ENCODE measurements around the gene DIPK1C. TPM values are rescaled to one million over a fixed set of nuclear protein-coding genes. Genes with fewer than 3 reads are reported as not detected.

The DIPK1C gene
- total RNA-seq, 1 experiment from 2014 or later, result 0.26 TPM

- in situ Hi-C loops (cut with HindIII; ENCODE audit: low pct_unique_long_range_greater_than_20kb, low sequenced_read_pairs), result no loop called here
- Histone ChIP-seq H3K9me3 (ENCODE audit: control insufficient read depth, insufficient read depth, low read depth, low read length) (no peaks in the 10 kb centered on the region), H3K27ac (ENCODE audit: low read length) (no peak overlapping the region), H3K27me3 (ENCODE audit: control insufficient read depth, insufficient read depth, low read length) (no peaks in the 10 kb centered on the region), H3K4me1 (ENCODE audit: control insufficient read depth, insufficient read depth, low read length) (no peaks in the 10 kb centered on the region), H3K36me3 (ENCODE audit: control insufficient read depth, insufficient read depth, low read length) (no peaks in the 10 kb centered on the region), H3K4me3 (ENCODE audit: low read depth in 2 of 2, low read length in 2 of 2) (no peak overlapping the region)
- DNase-seq (ENCODE audit: low read depth, low spot score), result no peak
- ChIA-PET POLR2A (no interaction called here), CTCF (no interaction called here)
- TF ChIP-seq REST (IDR thresholded peaks at IDR 0.05; ENCODE audit: insufficient read depth in 1 of 2, low read depth in 2 of 2, low read length in 1 of 2) (no peak), TCF7L2 (IDR thresholded peaks at IDR 0.05; ENCODE audit: low read depth, low read length) (no peak), CTCF (IDR thresholded peaks at IDR 0.05) (no peak), SIN3A (IDR thresholded peaks at IDR 0.05; ENCODE audit: borderline replicate concordance, insufficient read depth, low read depth, low read length) (no peak), POLR2AphosphoS5 (IDR thresholded peaks at IDR 0.05; ENCODE audit: low read depth, low read length) (no peak)
- intact Hi-C loops (cut with micrococcal nuclease; ENCODE audit: unreplicated experiment), result no loop called here
- no TSS peak for BruUV-seq (replicated peaks)
- ATAC-seq, result no peak
Observed at GRCh38 chr18:74445585-74445984, 11.5 kb downstream of the DIPK1C start.

- in situ Hi-C loops (cut with HindIII; ENCODE audit: low pct_unique_long_range_greater_than_20kb, low sequenced_read_pairs) (no loop called here), intact Hi-C loops (cut with micrococcal nuclease; ENCODE audit: unreplicated experiment) (no loop called here)
- no peak for TF ChIP-seq REST (IDR thresholded peaks at IDR 0.05; ENCODE audit: insufficient read depth in 1 of 2, low read depth in 2 of 2, low read length in 1 of 2)
- TF ChIP-seq POLR2AphosphoS5 (IDR thresholded peaks at IDR 0.05; ENCODE audit: low read depth, low read length), result no peak
- no peak for TF ChIP-seq SIN3A (IDR thresholded peaks at IDR 0.05; ENCODE audit: borderline replicate concordance, insufficient read depth, low read depth, low read length)
- TF ChIP-seq CTCF (IDR thresholded peaks at IDR 0.05), result no peak
- no peak for TF ChIP-seq TCF7L2 (IDR thresholded peaks at IDR 0.05; ENCODE audit: low read depth, low read length)
- H3K36me3 ChIP-seq (ENCODE audit: control insufficient read depth, insufficient read depth, low read length), result no peaks in the 10 kb centered on the region
- H3K4me1 ChIP-seq (ENCODE audit: control insufficient read depth, insufficient read depth, low read length), result no peaks in the 10 kb centered on the region
- ChIA-PET POLR2A (no interaction called here), CTCF (no interaction called here)
- no peak for DNase-seq (ENCODE audit: low read depth, low spot score)
- H3K9me3 ChIP-seq (ENCODE audit: control insufficient read depth, insufficient read depth, low read depth, low read length), result no peaks in the 10 kb centered on the region
- H3K27ac ChIP-seq (ENCODE audit: low read length), result no peak overlapping the region
- no peak for ATAC-seq
- H3K27me3 ChIP-seq (ENCODE audit: control insufficient read depth, insufficient read depth, low read length), result no peaks in the 10 kb centered on the region
- BruUV-seq (replicated peaks), result no TSS peak
- H3K4me3 ChIP-seq (ENCODE audit: low read depth in 2 of 2, low read length in 2 of 2), result no peak overlapping the region
Observed at GRCh38 chr18:74444104-74444503, 13.0 kb downstream of the DIPK1C start.

All from Panc1 (cell line).